Right cardiac atrium (tissue), 5 donors: Measurements from ENCODE around the gene SSC4D. TPM values are rescaled to one million over a fixed set of nuclear protein-coding genes. Genes with fewer than 3 reads are reported as not detected.
"Not testable (repeated sequence)": the region's sequence is repeated elsewhere in the genome, so short reads cannot be mapped to it uniquely, and the experiment has no call there.

ENCODE experiments used
- ATAC-seq, 2 donors: fragments of 200-7000 bp; cut with Tn5 transposase; one replicate each; pipeline versions ENCODE4 v1.8.0 to v1.9.1; 2020; ENCODE audit warnings: moderate library complexity in 2 of 2, mild to moderate bottlenecking in 1 of 2
- DNase-seq, 3 donors: peaks; one replicate each; pipeline ENCODE4 v3.0.0-alpha.2; 2020
- H3K27ac ChIP-seq: one replicate; pipeline ENCODE4 v1.5.1; 2013; ENCODE audit warnings: mild to moderate bottlenecking, low read length, control low read depth, moderate library complexity
- H3K27me3 ChIP-seq: one replicate; pipeline ENCODE4 v1.6.1; 2013; ENCODE audit not compliant: control insufficient read depth, insufficient read depth
- H3K4me1 ChIP-seq: one replicate; pipeline ENCODE4 v1.6.1; 2013; ENCODE audit warnings: low read length; ENCODE audit not compliant: control insufficient read depth, insufficient read depth
- H3K4me3 ChIP-seq: one replicate; pipeline ENCODE4 v1.5.1; 2013; ENCODE audit warnings: low read length, control low read depth
- H3K9me3 ChIP-seq: one replicate; pipeline ENCODE4 v1.6.1; 2013; ENCODE audit warnings: low read length; ENCODE audit not compliant: control insufficient read depth
- WGBS: extraction: QIAGEN DNeasy Blood & Tissue Kit; methylation state at CpG from one replicate; pipeline ENCODE4 v1.1.7; 2013; 5-methylcytosine and 5-hydroxymethylcytosine counted together
- intact Hi-C, 4 donors: fragments of 100-400 bp; cut with DNase I; formaldehyde crosslinking; loops; one replicate each; pipeline versions ENCODE4 v1.11.0 to v1.14.0; 2022 to 2023
- long read RNA-seq, 4 donors: library from polyadenylated mRNA; unstranded; transcript quantifications; one replicate each; pipeline ENCODE4 v2.0.0, GENCODE V29; 2020 to 2021
- polyA plus RNA-seq: library from polyadenylated mRNA; stranded (reverse); fragments of 200-250 nt; gene quantifications from one replicate; pipeline ENCODE4 v1.2.3, GENCODE V29; 2013
- total RNA-seq, 4 donors: library from RNA; stranded (reverse); fragmentation: NEBNext Ultra II Directional; extraction: Animal tissue kit (Norgen Biotek cat#: 25700); gene quantifications; one replicate each; pipeline ENCODE4 v1.2.1, GENCODE V29; 2021
- donor health status: healthy with polysubstance abuse.
- donor health status: DM: no; HTN: yes; CAD: no.
- donor health status: DM: no; HTN: no; CAD: no.
- donor health status: DM: no; HTN: yes; CAD: no; lungs with severe emphysema.
- donor health status: DM: yes; HTN: yes; CAD: no.

SSC4D gene
- total RNA-seq = 1 to 10 TPM in 2 of 4 donors, under 1 TPM in 2; 0.78 to 1.3 (median 0.96) TPM
- polyA plus RNA-seq = 2.1 TPM
- long read RNA-seq, donor 1, partial matches to known transcripts = 1 of 1 reads
- long read RNA-seq, donor 1, other reads (novel, unspliced or antisense) = 0 of 1 reads
- long read RNA-seq, donor 2, partial matches to known transcripts = 1 of 2 reads
- long read RNA-seq, donor 2, other reads (novel, unspliced or antisense) = 1 of 2 reads
- long read RNA-seq, donor 3, partial matches to known transcripts = 3 of 4 reads
- long read RNA-seq, donor 3, other reads (novel, unspliced or antisense) = 1 of 4 reads
- long read RNA-seq, donor 4, partial matches to known transcripts = 1 of 2 reads
- long read RNA-seq, donor 4, other reads (novel, unspliced or antisense) = 1 of 2 reads

DNA sequence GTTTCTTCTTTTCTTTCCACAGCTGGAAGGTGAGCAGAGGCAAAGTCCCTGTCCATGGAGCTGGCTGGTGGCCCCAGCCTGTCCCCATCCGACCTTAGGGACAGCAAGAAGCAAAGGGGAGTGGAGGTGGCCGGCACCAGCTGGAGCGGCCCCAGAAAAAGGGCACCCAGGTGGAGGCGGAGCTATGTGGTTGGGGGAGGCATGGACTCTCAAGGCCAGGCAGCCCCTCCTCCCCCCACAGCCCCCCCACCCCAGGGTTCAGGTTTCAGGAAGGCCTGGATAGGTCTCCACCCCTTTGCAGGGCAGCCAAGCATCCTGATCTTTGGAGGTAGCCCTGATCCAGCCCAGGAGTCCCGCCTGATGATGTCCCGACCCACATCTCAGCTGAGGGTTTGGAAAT lies at the start of gene SSC4D:
Gene SSC4D, minus strand, starts transcription at position 161 of the 400 bp plus-strand sequence. CDS start 5,258 bp downstream, outside the sequence.
- intact Hi-C loops = no loop called here
- 57% methylated on average over 6 of the region's 6 CpGs for whole genome bisulfite sequencing
- ATAC-seq = peak in 1 of 2 donors; percentile 13
- no peaks in the 10 kb centered on the region for H3K9me3 ChIP-seq
- no peak for DNase-seq
- H3K27ac ChIP-seq = no peak within 1 kb of the TSS
- H3K27me3 ChIP-seq = no peaks in the 10 kb centered on the region
- no peaks in the 10 kb centered on the region for H3K4me1 ChIP-seq
- no peak within 1 kb of the TSS for H3K4me3 ChIP-seq

DNA sequence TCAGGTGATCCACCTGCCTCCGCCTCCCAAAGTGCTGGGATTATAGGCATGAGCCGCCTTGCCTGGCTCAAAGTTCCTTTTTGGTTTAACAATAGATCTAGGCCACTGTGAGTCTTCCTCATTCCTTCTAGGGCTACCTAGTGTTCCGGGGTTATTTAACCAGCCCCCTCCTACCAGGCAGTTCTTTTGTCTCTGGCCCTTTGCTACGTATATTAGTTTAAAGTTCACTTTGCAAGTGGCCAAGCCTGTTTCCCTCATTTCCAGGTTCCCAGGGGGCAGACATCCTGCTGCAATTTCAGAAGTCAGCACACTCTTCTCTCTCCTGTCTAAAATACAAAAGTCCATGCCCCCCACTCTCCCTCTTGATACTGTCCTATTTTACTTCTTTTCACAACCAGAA lies 49.0 kb upstream of the SSC4D start:
- H3K27me3 ChIP-seq, H3K4me3 ChIP-seq, ATAC-seq, DNase-seq, H3K27ac ChIP-seq, intact Hi-C loops, H3K9me3 ChIP-seq, H3K4me1 ChIP-seq: not testable (repeated sequence)
- 40% methylated on average over 1 of the region's 4 CpGs for WGBS

DNA sequence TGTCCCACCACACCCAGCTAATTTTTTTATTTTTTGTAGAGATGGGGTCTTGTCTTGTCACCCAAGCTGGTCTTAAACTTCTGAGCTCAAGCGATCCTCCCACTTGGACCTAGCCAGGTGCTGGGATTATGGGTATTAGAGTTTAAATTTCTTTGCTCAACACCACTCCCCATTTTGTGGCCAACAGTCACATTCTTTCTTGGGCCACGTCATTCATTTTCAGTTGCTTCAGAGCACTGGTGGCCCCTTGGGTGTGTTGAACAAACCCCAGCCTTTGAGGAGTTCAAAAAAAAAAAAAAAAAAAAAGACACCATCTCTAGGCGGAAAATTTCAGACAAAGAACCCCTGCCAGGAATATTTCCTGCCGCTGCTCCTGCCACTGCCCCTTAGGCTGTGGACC lies 47.5 kb upstream of the SSC4D start:
- DNase-seq, H3K9me3 ChIP-seq, H3K27ac ChIP-seq, H3K4me1 ChIP-seq, H3K27me3 ChIP-seq, ATAC-seq, H3K4me3 ChIP-seq, intact Hi-C loops: not testable (repeated sequence)
- WGBS = 73% methylated on average over 2 of the region's 4 CpGs

DNA sequence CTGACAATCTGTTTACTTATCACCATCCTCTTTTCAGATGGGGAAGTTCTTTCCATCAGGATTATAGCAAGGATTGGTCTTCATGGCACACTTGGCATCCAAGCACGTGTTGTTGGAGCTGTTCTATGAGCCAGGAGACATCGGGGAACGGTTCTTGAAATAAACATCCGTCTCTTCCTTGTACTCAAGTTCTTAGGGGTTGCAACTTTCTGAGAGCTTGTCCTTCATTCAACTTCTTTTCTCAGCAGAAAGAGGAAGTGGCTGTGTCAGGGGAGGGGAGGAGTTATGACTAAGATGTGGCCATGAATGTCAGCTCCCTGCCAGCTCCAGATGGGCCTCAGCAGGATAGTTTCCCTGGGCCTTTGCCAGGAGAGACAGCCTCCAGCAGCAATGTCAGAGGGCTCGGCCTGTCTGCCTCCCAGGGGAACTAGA lies 36.1 kb upstream of the SSC4D start:
- H3K27ac ChIP-seq, H3K4me3 ChIP-seq, H3K9me3 ChIP-seq, H3K4me1 ChIP-seq, intact Hi-C loops, H3K27me3 ChIP-seq: not testable (repeated sequence)
- WGBS = 4% methylated on average over 4 of the region's 5 CpGs
- ATAC-seq (peak; percentile 92 to 98), DNase-seq (peak in 2 of 3 donors; percentile 78 to 87)

DNA sequence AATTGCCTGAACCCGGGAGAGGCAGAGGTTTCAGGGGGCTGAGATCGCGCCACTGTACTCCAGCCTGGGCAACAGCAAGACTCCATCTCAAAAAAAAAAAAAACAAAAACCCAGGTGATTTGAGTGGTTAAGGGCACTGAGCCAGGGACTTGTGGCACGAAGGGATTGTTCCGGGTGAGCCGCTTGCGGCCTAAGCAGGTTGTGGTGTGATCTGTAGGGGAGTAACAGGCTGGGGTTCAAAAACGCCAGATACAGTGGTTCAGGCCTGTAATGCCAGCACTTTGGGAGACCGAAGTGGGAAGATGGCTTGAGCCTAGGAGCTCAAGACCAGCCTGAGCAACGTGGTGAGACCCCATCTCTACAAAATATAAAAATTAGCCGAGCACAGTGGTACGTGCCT lies 34.3 kb upstream of the SSC4D start:
- H3K27me3 ChIP-seq, H3K4me1 ChIP-seq, DNase-seq, H3K27ac ChIP-seq, H3K4me3 ChIP-seq, H3K9me3 ChIP-seq, intact Hi-C loops, ATAC-seq: not testable (repeated sequence)
- 86% methylated on average over 10 of the region's 12 CpGs for WGBS

DNA sequence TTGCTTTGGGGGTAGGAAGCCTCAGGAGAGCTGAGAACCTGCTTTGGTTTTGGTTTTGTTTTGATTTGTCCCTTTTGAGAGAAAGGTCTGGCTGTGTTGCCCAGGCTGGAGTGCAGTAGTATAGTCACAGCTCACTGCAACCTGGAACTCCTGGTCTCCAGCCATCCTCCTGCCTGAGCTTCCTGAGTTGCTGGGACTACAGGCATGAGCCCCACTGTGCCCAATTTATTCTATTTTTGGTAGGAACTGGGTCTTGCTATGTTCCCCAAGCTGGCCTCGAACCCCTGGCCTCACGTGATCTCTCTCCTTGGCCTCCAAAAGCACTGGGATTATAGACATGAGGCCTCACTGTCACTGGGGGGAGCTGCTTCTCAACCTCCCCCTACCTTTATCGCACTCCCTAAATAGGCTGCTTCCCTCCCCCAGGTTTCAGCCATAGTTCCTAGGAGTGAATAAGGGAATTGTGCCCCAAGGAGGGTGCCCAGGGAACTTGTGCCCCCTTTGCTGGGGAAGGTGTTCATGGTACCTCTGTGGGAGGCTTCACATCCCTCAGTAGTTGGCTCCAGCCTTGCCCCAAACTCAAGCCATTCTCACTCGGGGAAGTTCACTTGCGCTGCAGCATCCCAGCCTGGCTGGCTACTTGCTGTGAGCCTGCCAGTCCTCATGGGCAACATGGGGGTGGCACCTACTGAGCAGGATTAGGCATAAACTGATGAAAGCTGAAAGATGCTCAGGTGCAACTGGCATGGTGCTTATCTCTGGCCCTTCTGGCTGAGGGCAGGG lies 33.4 kb upstream of the SSC4D start:
- DNase-seq, H3K4me3 ChIP-seq, intact Hi-C loops, H3K9me3 ChIP-seq, H3K27ac ChIP-seq, H3K4me1 ChIP-seq, H3K27me3 ChIP-seq, ATAC-seq: not testable (repeated sequence)
- WGBS = 91% methylated on average over 5 of the region's 5 CpGs

DNA sequence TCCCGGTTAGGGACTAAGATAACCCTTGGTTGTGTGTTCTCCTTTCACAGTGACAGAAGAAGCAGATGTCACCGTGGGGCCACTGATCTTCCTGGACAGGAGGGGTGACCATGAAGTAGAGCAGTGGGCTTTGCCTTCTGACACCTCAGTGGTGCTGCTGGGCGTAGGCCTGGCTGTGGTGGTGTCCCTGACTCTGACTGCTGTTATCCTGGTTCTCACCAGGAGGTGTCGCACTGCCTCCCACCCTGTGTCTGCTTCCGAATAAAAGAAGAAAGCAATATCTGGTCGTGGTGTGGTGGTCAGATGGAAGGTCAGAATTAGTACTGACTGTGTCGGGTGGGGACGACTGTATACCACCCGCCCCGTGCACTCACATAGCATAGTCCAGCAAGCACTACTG lies 32.3 kb upstream of the SSC4D start:
- 73% methylated on average over 2 of the region's 10 CpGs for WGBS
- H3K27ac ChIP-seq, H3K4me1 ChIP-seq, intact Hi-C loops, H3K27me3 ChIP-seq, DNase-seq, H3K4me3 ChIP-seq, H3K9me3 ChIP-seq: not testable (repeated sequence)
- ATAC-seq = peak; percentile 29 to 46

DNA sequence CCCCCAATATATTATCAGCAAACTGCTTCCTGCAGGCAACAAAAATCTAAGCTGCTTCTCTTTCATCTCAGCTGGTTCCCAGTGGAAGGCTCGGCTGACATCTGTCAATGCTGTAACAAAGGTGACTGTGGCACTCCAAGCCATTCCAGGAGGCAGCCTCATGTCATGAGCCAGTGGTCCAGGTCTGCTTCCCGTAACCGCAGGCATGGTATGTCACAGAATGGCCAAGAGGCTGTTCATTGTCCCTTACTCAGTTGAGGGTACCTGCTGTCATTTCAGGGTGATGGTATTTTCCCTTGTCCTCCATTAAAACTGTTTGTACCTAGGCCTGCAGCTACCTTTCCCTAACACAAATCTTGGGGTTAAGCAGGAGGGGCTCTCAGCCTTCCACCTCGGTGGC lies 30.9 kb upstream of the SSC4D start:
- H3K27me3 ChIP-seq, H3K27ac ChIP-seq, DNase-seq, H3K4me1 ChIP-seq, H3K4me3 ChIP-seq, ATAC-seq, H3K9me3 ChIP-seq, intact Hi-C loops: not testable (repeated sequence)
- WGBS = 85% methylated on average over 4 of the region's 4 CpGs

DNA sequence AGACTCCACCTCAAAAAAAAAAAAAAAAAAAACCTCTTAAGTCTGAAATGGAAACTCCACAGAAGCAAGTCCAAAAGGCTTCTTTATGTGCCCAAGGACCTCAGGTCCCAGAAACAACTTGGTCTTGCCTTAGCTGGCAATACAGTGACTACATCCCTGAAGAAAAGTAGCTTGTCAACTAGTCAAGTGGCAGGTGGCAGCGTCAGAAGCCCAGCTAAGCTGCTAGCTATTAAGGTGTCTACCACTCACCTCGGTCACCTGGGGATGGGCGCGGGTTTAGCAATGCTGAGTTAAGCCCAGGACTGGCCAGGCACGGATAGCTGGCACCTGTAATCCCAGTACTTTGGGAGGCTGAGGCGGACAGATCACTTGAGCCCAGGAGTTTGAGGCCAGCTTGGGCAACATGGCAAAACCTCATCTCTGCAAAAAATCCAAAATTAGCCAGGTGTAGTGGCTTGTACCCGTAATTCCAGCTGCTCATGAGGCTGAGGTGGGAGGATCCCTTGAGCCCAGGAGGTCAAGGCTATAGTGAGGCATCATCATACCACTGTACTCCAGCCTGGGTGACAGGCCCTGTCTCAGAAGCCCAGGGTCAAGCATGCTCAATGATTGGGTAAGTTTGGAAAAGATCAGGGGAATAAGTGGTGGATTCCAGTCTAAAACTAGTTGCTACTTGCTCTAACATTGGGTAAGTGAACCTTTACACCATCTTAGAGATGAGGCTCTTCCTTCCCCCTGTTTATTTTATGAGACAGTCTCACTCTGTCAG lies 29.8 kb upstream of the SSC4D start:
- H3K4me3 ChIP-seq, H3K4me1 ChIP-seq, DNase-seq, H3K27me3 ChIP-seq, H3K27ac ChIP-seq, intact Hi-C loops, H3K9me3 ChIP-seq: not testable (repeated sequence)
- ATAC-seq = peak in 1 of 2 donors; percentile 24
- 92% methylated on average over 4 of the region's 7 CpGs for WGBS

DNA sequence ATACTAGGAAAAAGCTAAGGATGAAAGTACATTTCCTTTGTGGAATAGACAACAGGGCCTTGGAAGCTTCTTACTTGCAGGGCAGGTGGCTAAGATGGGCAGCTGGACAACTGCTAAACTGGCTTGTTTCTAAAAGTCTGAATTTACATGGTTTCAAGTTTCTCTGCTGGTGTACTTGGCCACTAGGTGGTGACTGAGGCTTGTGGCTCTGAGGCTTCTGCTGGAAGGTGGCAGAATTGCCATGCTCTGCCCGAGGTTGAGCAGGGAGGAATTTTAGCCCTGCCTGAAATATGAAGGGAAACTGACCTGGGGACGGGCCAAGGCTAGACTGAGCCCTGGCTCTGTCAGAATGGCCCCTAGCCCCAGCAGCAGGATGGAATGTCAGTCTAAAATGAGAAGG lies 28.4 kb upstream of the SSC4D start:
- H3K9me3 ChIP-seq, intact Hi-C loops: not testable (repeated sequence)

DNA sequence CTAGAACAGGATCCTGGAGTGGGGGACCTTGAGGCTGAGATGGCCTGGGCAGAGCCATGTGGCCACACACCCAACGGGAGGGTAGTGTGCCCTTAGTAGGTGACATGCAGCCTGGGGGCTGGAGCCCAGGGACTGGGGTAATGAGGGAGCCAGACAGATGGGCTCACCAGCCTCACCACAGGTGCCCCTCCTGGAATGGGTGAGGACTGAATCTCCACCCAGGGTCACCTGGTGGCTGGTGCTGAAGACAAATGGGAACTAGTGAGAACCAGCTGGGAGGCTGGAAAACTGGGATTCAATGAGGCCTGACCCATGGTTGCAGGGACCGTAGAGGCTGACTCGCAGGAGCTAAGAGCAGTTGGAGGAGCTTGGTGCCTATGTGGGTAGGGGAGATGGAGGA lies 21.3 kb upstream of the SSC4D start:
- intact Hi-C loops = no loop called here
- ATAC-seq (no peak), DNase-seq (no peak)
- H3K27me3 ChIP-seq = no peaks in the 10 kb centered on the region
- H3K9me3 ChIP-seq = no peaks in the 10 kb centered on the region
- no peak overlapping the region for H3K4me3 ChIP-seq
- no peak overlapping the region for H3K27ac ChIP-seq
- H3K4me1 ChIP-seq = no peaks in the 10 kb centered on the region
- WGBS = 96% methylated on average over 3 of the region's 3 CpGs

More for the DNA sequence above, 28.4 kb upstream of the SSC4D start:
- not testable (repeated sequence) for H3K4me3 ChIP-seq, H3K27me3 ChIP-seq, H3K27ac ChIP-seq, H3K4me1 ChIP-seq
- 19% methylated on average over 2 of the region's 2 CpGs for WGBS
- DNase-seq = peak in 2 of 3 donors; percentile 72 to 74
- peak; percentile 68 to 80 for ATAC-seq
